GM06990 (cell line): ENCODE measurements around the gene C1S.

Experiments used
- DNase-seq: peaks from one replicate; pipeline ENCODE4 v3.0.0-alpha.2; 2011; ENCODE audit not compliant: insufficient read length; ENCODE audit errors: extremely low read depth
- H3K27me3 ChIP-seq: replicated peaks from 2 replicates; pipeline ENCODE4 v1.6.0; 2011; ENCODE audit warnings: low read length; ENCODE audit not compliant: control insufficient read depth, insufficient read depth
- H3K36me3 ChIP-seq: 2 replicates; pipeline ENCODE4 v1.5.1; 2011; ENCODE audit warnings: low read length; ENCODE audit not compliant: control insufficient read depth, insufficient read depth
- H3K4me3 ChIP-seq: replicated peaks from 2 replicates; pipeline ENCODE4 v1.5.1; 2011; ENCODE audit warnings: low read depth, mild to moderate bottlenecking, control low read depth, low read length
- CTCF ChIP-seq: IDR thresholded peaks from 2 replicates; pipeline ENCODE4 v1.5.1; 2011; ENCODE audit warnings: low read length, control low read depth, mild to moderate bottlenecking, inconsistent platforms; ENCODE audit not compliant: insufficient read depth, poor library complexity, severe bottlenecking

C1S gene

GRCh38 chr12:7096006-7096932, 35.8 kb downstream of the C1S start:
- no peak for TF ChIP-seq CTCF
- Histone ChIP-seq H3K36me3 (no peaks in the 10 kb centered on the region; the same call in 1 of the 2 replicates), H3K4me3 (no peak overlapping the region), H3K27me3 (no peaks in the 10 kb centered on the region)
- DNase-seq: no peak

- Histone ChIP-seq H3K4me3 (no peak overlapping the region), H3K36me3 (peaks cover 3% of the 10 kb centered on the region), H3K27me3 (no peaks in the 10 kb centered on the region)
- DNase-seq: no peak
- no peak for TF ChIP-seq CTCF
Measured at GRCh38 chr12:7096979-7097378, 36.5 kb downstream of the C1S start.

GRCh38 chr12:7099290-7099996, 38.9 kb downstream of the C1S start:
- Histone ChIP-seq H3K4me3 (no peak overlapping the region), H3K27me3 (no peaks in the 10 kb centered on the region), H3K36me3 (peaks cover 3% of the 10 kb centered on the region)
- no peak for TF ChIP-seq CTCF
- DNase-seq: no peak

- no peak for TF ChIP-seq CTCF
- no peak for DNase-seq
- H3K36me3 ChIP-seq: peaks cover 3% of the 10 kb centered on the region
- H3K4me3 ChIP-seq: no peak overlapping the region
- no peaks in the 10 kb centered on the region for H3K27me3 ChIP-seq
Measured at GRCh38 chr12:7100239-7100638, 39.7 kb downstream of the C1S start.

GRCh38 chr12:7101047-7101693, 40.7 kb downstream of the C1S start:
- Histone ChIP-seq H3K36me3 (peaks cover 3% of the 10 kb centered on the region), H3K4me3 (no peak overlapping the region), H3K27me3 (no peaks in the 10 kb centered on the region)
- no peak for DNase-seq
- no peak for TF ChIP-seq CTCF
